Omental fat pad (tissue), 4 donors: Measurements from ENCODE around the gene ENHO. TPM values are rescaled to one million over a fixed set of nuclear protein-coding genes. Genes with fewer than 3 reads are reported as not detected.

Source experiments
- ATAC-seq: fragments of 150-250 bp; one replicate; pipeline ENCODE4 v1.9.1; 2016; ENCODE audit warnings: mild to moderate bottlenecking, moderate library complexity; ENCODE audit not compliant: low FRiP score
- DNase-seq: peaks from one replicate; pipeline ENCODE4 v3.0.0-alpha.2; 2019; ENCODE audit warnings: low spot score
- total RNA-seq, 4 donors: library from RNA; depleted of rRNA; stranded (reverse); fragments of >200 nt; gene quantifications; one replicate each; pipeline ENCODE4 v1.1.0, GENCODE V29; 2016
- TF ChIP-seq, protein P1 (sequence below), 3 donors: fragments of 450-650 bp; IDR thresholded peaks; one replicate each; pipeline ENCODE4 v1.5.1; 2016 to 2017; ENCODE audit warnings: antibody characterized with exemption in 3 of 3, mild to moderate bottlenecking in 3 of 3, moderate library complexity in 2 of 3

ENHO gene
- total RNA-seq, 4 donors from 2014 or later: not detected

- ATAC-seq (no peak), DNase-seq (no peak)
- TF ChIP-seq, protein P1, sequence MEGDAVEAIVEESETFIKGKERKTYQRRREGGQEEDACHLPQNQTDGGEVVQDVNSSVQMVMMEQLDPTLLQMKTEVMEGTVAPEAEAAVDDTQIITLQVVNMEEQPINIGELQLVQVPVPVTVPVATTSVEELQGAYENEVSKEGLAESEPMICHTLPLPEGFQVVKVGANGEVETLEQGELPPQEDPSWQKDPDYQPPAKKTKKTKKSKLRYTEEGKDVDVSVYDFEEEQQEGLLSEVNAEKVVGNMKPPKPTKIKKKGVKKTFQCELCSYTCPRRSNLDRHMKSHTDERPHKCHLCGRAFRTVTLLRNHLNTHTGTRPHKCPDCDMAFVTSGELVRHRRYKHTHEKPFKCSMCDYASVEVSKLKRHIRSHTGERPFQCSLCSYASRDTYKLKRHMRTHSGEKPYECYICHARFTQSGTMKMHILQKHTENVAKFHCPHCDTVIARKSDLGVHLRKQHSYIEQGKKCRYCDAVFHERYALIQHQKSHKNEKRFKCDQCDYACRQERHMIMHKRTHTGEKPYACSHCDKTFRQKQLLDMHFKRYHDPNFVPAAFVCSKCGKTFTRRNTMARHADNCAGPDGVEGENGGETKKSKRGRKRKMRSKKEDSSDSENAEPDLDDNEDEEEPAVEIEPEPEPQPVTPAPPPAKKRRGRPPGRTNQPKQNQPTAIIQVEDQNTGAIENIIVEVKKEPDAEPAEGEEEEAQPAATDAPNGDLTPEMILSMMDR (IDR thresholded peaks at IDR 0.05): no peak
Observed at GRCh38 chr9:34555936-34556525, 33.2 kb upstream of the ENHO start.

- TF ChIP-seq, protein P1 (IDR thresholded peaks at IDR 0.05): no peak
- no peak for DNase-seq
- ATAC-seq: no peak
Observed at GRCh38 chr9:34555500-34555899, 32.7 kb upstream of the ENHO start.

GRCh38 chr9:34555002-34555348 lies 32.2 kb upstream of the ENHO start:
- ATAC-seq: no peak
- TF ChIP-seq, protein P1 (IDR thresholded peaks at IDR 0.05): no peak
- no peak for DNase-seq

DNA sequence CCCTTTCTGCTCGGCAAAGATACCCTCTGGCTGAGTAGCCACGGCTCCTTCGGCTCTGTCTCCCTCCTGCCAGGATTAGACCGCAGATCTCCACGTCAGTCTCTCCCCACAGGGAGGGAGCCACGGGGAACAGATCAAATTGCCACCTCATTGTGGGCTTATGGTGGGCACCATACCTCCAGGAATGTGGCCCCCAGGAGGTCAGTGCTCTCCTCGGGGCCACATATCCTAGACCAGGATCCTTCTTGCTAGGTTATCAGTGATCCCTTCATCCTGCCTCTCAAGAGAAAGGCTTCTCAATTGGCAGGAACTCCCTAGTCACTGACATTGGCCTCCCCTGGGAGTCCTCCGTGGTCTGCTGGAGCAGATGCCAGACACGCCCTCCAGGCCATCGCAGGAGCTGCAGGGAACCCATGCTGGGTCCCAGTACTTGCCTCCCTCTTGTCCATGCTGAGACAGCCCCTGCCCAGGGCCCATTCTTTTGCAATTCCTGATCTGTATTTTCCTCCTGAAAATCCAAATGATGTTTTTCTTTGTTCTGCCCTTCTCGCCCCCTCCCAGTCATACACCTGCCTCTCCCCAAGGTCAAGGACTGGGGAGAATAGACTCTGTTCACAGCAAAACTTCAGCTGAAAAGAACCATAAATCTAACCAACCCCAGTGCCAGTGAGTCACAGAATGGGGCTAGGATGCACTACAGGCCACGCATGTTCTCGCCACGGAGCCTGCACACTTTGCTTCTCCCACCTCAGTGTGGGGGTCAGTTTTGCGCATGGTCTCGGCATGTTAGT lies 31.6 kb upstream of the ENHO start:
- TF ChIP-seq, protein P1 (IDR thresholded peaks at IDR 0.05): no peak
- DNase-seq (no peak), ATAC-seq (no peak)

DNA sequence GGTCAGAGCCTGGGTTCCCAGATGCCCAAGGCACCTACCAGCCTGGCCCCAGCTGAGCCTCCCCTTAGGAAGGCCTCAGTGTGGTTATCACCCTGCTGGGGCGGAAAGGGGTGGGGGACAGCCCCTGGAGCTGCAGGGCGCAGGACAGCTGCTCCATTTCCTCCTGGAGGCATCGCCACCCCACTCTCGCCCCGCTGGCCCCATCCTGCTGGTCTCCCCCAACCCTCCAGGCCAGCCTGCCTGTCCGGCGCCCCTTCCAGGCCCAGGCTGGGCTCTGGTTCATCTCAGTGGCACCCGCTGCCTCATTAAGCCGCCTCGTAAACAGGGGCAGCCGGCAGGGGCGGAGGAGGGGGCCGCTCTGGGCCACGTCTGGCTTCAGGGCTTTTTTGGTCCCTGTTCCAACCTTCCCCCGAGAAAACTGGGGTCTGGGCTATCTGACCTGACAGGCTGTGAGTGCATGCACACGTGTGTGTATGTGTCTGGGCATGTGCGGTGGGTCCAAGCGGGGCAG lies 30.8 kb upstream of the ENHO start:
- TF ChIP-seq, protein P1 (IDR thresholded peaks at IDR 0.05): no peak
- no peak for ATAC-seq
- no peak for DNase-seq

GRCh38 chr9:34552986-34553385 lies 30.2 kb upstream of the ENHO start:
- ATAC-seq (no peak), DNase-seq (no peak)
- TF ChIP-seq, protein P1 (IDR thresholded peaks at IDR 0.05): no peak

- no peak for DNase-seq
- TF ChIP-seq, protein P1 (IDR thresholded peaks at IDR 0.05): no peak
- no peak for ATAC-seq
Observed at GRCh38 chr9:34552606-34552981, 29.8 kb upstream of the ENHO start.
